ENCODE data around the gene NIPAL4.

GRCh38 chr5:157455057-157455456, 5.0 kb upstream of the NIPAL4 start:
- TF ChIP-seq CTCF (IDR thresholded peaks at IDR 0.05) (no peak), HDAC2 (IDR thresholded peaks at IDR 0.05) (no peak), KDM5A (IDR thresholded peaks at IDR 0.05) (no peak), ZSCAN20 (CRISPR knock-in tag; IDR thresholded peaks at IDR 0.05) (no peak), SREBF2 (IDR thresholded peaks at IDR 0.05) (no peak)

All from A549 (cell line).